Panc1 (cell line): ENCODE results near the gene NDUFB2.

Experiments used
- CTCF ChIP-seq: fragments of 450-650 bp; IDR thresholded peaks from 2 replicates; pipeline ENCODE4 v1.5.1; 2017; ENCODE audit warnings: mild to moderate bottlenecking
- POLR2AphosphoS5 ChIP-seq: IDR thresholded peaks from 2 replicates; pipeline ENCODE4 v1.6.1; 2012; ENCODE audit warnings: mild to moderate bottlenecking, low read depth, low read length, moderate library complexity
- REST ChIP-seq, 2 experiments: IDR thresholded peaks; 2 replicates each; pipeline ENCODE4 v1.6.1; 2011 to 2012; ENCODE audit warnings: low read depth in 2 of 2, control low read depth in 1 of 2, low read length in 1 of 2, mild to moderate bottlenecking in 1 of 2, moderate library complexity in 1 of 2; ENCODE audit not compliant: insufficient read depth in 1 of 2

GRCh38 chr7:140677496-140677895 lies 19.0 kb upstream of the NDUFB2 start:
- TF ChIP-seq POLR2AphosphoS5 (no peak), CTCF (no peak), REST (IDR thresholded peaks at IDR 0.05; ENCODE audit: insufficient read depth in 1 of 2, low read depth in 2 of 2, low read length in 1 of 2) (no peak)
